H1 (cell line): ENCODE results near the gene MBOAT1.

Experiments
- ATF2 ChIP-seq: IDR thresholded peaks from 2 replicates; pipeline ENCODE4 v1.6.1; 2012; ENCODE audit warnings: low read length, inconsistent platforms
- CEBPB ChIP-seq: IDR thresholded peaks from 2 replicates; pipeline ENCODE4 v1.6.1; 2012; ENCODE audit warnings: low read depth, low read length
- CTCF ChIP-seq, 3 experiments: IDR thresholded peaks; 1 replicate in 2 of 3; 2 replicates in 1 of 3; pipeline versions ENCODE4 v1.5.1 to v1.6.1; 2011; ENCODE audit warnings: low read length in 3 of 3, mild to moderate bottlenecking in 3 of 3, inconsistent platforms in 2 of 3, low read depth in 1 of 3, moderate library complexity in 1 of 3; ENCODE audit not compliant: insufficient read depth in 1 of 3; ENCODE audit errors: control extremely low read depth in 1 of 3
- MAX ChIP-seq: IDR thresholded peaks from 2 replicates; pipeline ENCODE4 v1.6.1; 2012; ENCODE audit warnings: inconsistent platforms

- no peak for TF ChIP-seq MAX
- no peak for TF ChIP-seq CTCF (IDR thresholded peaks at IDR 0.05; ENCODE audit: control extremely low read depth in 1 of 3, insufficient read depth in 1 of 3, low read depth in 1 of 3, low read length in 3 of 3)
- TF ChIP-seq ATF2: no peak
- TF ChIP-seq CEBPB: no peak
Measured at GRCh38 chr6:20198775-20199174, 13.5 kb downstream of the MBOAT1 start.
